K562 (cell line): ENCODE data around the gene FGGY. TPM values are rescaled to one million over a fixed set of nuclear protein-coding genes. Genes with fewer than 3 reads are reported as not detected.

ENCODE experiments used
- ATAC-seq: fragments of 200-7000 bp; cut with Tn5 transposase; 3 replicates; pipeline ENCODE4 v1.9.1; 2020; ENCODE audit warnings: moderate library complexity
- BruUV-seq: library from RNA; stranded (reverse); fragments of 400-500 nt; replicated peaks from 2 replicates; lab custom pipeline; 2021; lab: Mats Ljungman, UMichigan
- CTCF ChIA-PET: fragments of 300-600 bp; formaldehyde crosslinking; extraction: SDS; loops from one replicate; lab custom pipeline; 2021; ENCODE audit warnings: low intra/inter-chr PET ratio; lab: Yijun Ruan, JAX
- POLR2A ChIA-PET: fragments of 300-600, 350-650 bp; sonication (Branson Sonifier 250); formaldehyde crosslinking; extraction: SDS; loops from one replicate; lab custom pipeline; 2021; ENCODE audit warnings: antibody characterized with exemption, inconsistent platforms; lab: Yijun Ruan, JAX
- DNase-seq, 4 experiments: peaks; one replicate each; pipeline versions ENCODE4 v3.0.0 to v3.0.0-alpha.2; 2011 to 2018; ENCODE audit warnings: low spot score in 3 of 4, mixed read lengths in 3 of 4; ENCODE audit errors: extremely low read depth in 1 of 4
- FAIRE-seq: peaks from 2 replicates; lab custom pipeline; 2011; peaks lifted over from hg19 to GRCh38; lab: Jason Lieb, UNC
- H2AFZ ChIP-seq: 2 replicates; pipeline ENCODE4 v1.6.0; 2011; ENCODE audit warnings: low read depth, low read length, control low read depth, inconsistent platforms
- H3K27ac ChIP-seq: fragments of 200-600 bp; 3 replicates; pipeline ENCODE4 v1.8.0; 2011; ENCODE audit warnings: low read depth, mild to moderate bottlenecking, control low read depth, inconsistent platforms, low read length, moderate library complexity, mixed read lengths; ENCODE audit errors: extremely low read depth
- H3K27me3 ChIP-seq, 2 experiments: fragments of 300-600 bp in 1 of 2; 2 replicates in 1 of 2; 3 replicates in 1 of 2; pipeline versions ENCODE4 v1.6.0 to v1.8.0; 2011; ENCODE audit warnings: inconsistent platforms in 2 of 2, low read length in 2 of 2, mild to moderate bottlenecking in 1 of 2, mixed read lengths in 1 of 2, moderate library complexity in 1 of 2; ENCODE audit not compliant: control insufficient read depth in 2 of 2, insufficient read depth in 2 of 2
- H3K36me3 ChIP-seq: fragments of 300-600 bp; 3 replicates; pipeline ENCODE4 v1.8.0; 2011; ENCODE audit warnings: mild to moderate bottlenecking, low read length, inconsistent platforms; ENCODE audit not compliant: control insufficient read depth, insufficient read depth
- H3K4me1 ChIP-seq, 2 experiments: fragments of 200-600 bp in 1 of 2; replicated peaks in 1 of 2; 2 replicates in 1 of 2; 3 replicates in 1 of 2; pipeline versions ENCODE4 v1.5.1 to v1.8.0; 2011; ENCODE audit warnings: inconsistent platforms in 2 of 2, low read length in 2 of 2, mild to moderate bottlenecking in 1 of 2, mixed read lengths in 1 of 2, moderate library complexity in 1 of 2; ENCODE audit not compliant: control insufficient read depth in 2 of 2, insufficient read depth in 2 of 2
- H3K4me2 ChIP-seq: 2 replicates; pipeline ENCODE4 v1.6.1; 2011; ENCODE audit warnings: low read length, control low read depth, inconsistent platforms, mixed read lengths; ENCODE audit not compliant: insufficient read depth
- H3K4me3 ChIP-seq: fragments of 200-600 bp; sonication (generic), shearing (Covaris generic); 2 replicates; pipeline ENCODE4 v1.5.1; 2016; ENCODE audit warnings: control low read depth, inconsistent platforms
- H3K79me2 ChIP-seq: fragments of 200-600 bp; 3 replicates; pipeline ENCODE4 v1.8.0; 2011; ENCODE audit warnings: low read length, inconsistent platforms; ENCODE audit not compliant: control insufficient read depth, insufficient read depth
- H3K9ac ChIP-seq, 2 experiments: 2 replicates each; pipeline versions ENCODE4 v1.6.0 to v1.6.1; 2011; ENCODE audit warnings: low read depth in 2 of 2, low read length in 2 of 2, control low read depth in 1 of 2, inconsistent platforms in 1 of 2, mild to moderate bottlenecking in 1 of 2, mixed read lengths in 1 of 2; ENCODE audit not compliant: insufficient read depth in 1 of 2
- H3K9me1 ChIP-seq: one replicate; pipeline ENCODE4 v1.6.0; 2011; ENCODE audit warnings: inconsistent platforms, mild to moderate bottlenecking, low read length, moderate library complexity; ENCODE audit not compliant: control insufficient read depth, insufficient read depth
- H3K9me3 ChIP-seq: replicated peaks from 2 replicates; pipeline ENCODE4 v1.5.1; 2011; ENCODE audit warnings: low read depth, low read length, inconsistent platforms; ENCODE audit not compliant: control insufficient read depth, insufficient read depth
- H4K20me1 ChIP-seq: replicated peaks from 2 replicates; pipeline ENCODE4 v1.6.1; 2011; ENCODE audit warnings: low read length, inconsistent platforms, mixed read lengths; ENCODE audit not compliant: control insufficient read depth, insufficient read depth
- RAD21 ChIP-seq, 2 experiments: fragments of 250-450 bp in 1 of 2; fragments of 450-650 bp in 1 of 2; sonication (Bioruptor Pico) in 1 of 2; formaldehyde crosslinking in 1 of 2; IDR thresholded peaks in 1 of 2; conservative IDR thresholded peaks in 1 of 2; 2 replicates each; pipeline versions ENCODE4 v1.4.0 to v1.8.0; 2020 to 2022; ENCODE audit warnings: mild to moderate bottlenecking in 2 of 2, moderate library complexity in 1 of 2
- SMC3 ChIP-seq: conservative IDR thresholded peaks from 2 replicates; pipeline ENCODE4 v1.6.1; 2011; ENCODE audit warnings: low read depth, low read length, improper control_type of control experiment; ENCODE audit not compliant: insufficient read depth
- TRIM24 ChIP-seq, 2 experiments: fragments of 450-650 bp; IDR thresholded peaks; 2 replicates each; pipeline ENCODE4 v1.6.1; 2016
- WGBS: fragments of 100-300 bp; shearing (Covaris generic); methylation state at CpG from one replicate; pipeline ENCODE4 v1.1.6; 2016; ENCODE audit warnings: low coverage, mixed read lengths; ENCODE audit not compliant: insufficient coverage; ENCODE audit errors: missing lambda C conversion rate; 5-methylcytosine and 5-hydroxymethylcytosine counted together
- in situ Hi-C: fragments of 300-500 bp; cut with MboI; formaldehyde crosslinking; loops from 4 replicates; pipeline ENCODE4 v1.15.0; 2018; ENCODE audit warnings: inconsistent platforms, mixed read lengths
- intact Hi-C: fragments of 100-400 bp; cut with micrococcal nuclease; formaldehyde crosslinking; loops from 2 replicates; pipeline ENCODE4 v1.14.2; 2022
- polyA plus RNA-seq, 8 experiments: library from polyadenylated mRNA; depleted of rRNA in 4 of 8; stranded (reverse) in 5 of 8; unstranded in 3 of 8; fragments of >200 nt; fragmentation: Nextera tagmentation in 2 of 8; fragmentation: Illumina TruSeq in 1 of 8; extraction: Ambion mirVana in 2 of 8; extraction: Trizol in 1 of 8; gene quantifications; 2 replicates each; pipeline versions ENCODE4 v1.2.1 to v1.2.3, GENCODE V29; 2011 to 2014; ENCODE audit warnings: inconsistent platforms in 1 of 8, missing spikeins in 1 of 8
- total RNA-seq, 7 experiments: library from RNA; depleted of rRNA in 6 of 7; stranded (reverse); fragments of >200 nt in 6 of 7; fragmentation: Illumina TruSeq in 2 of 7; extraction: Trizol in 2 of 7; gene quantifications; 2 replicates each; pipeline versions ENCODE4 v1.2.1 to v1.2.3, GENCODE V29; 2011 to 2021; ENCODE audit warnings: low replicate concordance in 1 of 7
- TF ChIP-seq, protein P1 (sequence below), 3 experiments: fragments of 200-800 bp in 1 of 3; fragments of 250-450 bp in 1 of 3; fragments of 450-650 bp in 1 of 3; sonication (Bioruptor Pico) in 1 of 3; sonication (Bioruptor generic) in 1 of 3; formaldehyde crosslinking in 1 of 3; IDR thresholded peaks; 2 replicates each; pipeline versions ENCODE4 v1.6.1 to v1.8.0; 2016 to 2022; ENCODE audit warnings: mild to moderate bottlenecking in 2 of 3, missing genetic modification characterization in 2 of 3, missing compliant biosample characterization in 1 of 3, moderate library complexity in 1 of 3
- TF ChIP-seq, protein P2 (sequence below): fragments of 450-650 bp; formaldehyde crosslinking; IDR thresholded peaks from 2 replicates; pipeline ENCODE4 v1.4.0; 2020; ENCODE audit warnings: mild to moderate bottlenecking, moderate library complexity

Gene FGGY
- total and polyA plus RNA-seq, 9 of the 15 experiments (the other 6 are each of a cell fraction or from before 2014, with no cell fraction given) = 9.7 to 19.2 (median 12.6) TPM

DNA sequence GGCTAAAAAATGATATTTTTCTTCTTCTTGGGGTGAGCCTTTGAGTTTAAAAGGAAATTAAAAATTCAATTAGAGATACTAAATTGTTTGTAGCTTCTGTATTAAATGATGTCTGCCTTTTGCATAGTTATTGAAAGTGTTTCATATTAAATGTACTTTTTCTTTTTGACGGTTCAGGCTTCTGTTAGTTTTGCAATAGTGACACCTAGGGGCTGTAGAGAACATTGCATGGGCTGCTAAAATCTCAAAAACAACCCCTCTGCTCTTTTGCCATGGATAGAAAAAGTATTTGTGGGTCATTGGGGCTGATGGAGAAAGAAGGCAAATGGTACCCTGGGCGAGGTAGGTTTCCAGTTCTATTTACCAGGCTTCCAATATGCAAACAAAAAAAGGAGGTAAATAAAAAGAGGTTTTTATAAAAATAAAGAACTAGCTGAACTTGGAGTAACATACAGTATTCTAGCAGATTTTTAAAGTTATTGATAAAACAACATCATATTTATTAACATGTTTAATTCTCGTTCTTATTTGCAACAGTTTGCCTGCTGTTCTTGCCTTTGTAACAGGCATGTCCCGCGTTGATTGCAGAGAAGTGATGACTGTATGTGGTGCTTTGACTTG is 402.4 kb downstream of the FGGY start:
- H3K36me3 ChIP-seq = no peaks in the 10 kb centered on the region
- no peak overlapping the region for H3K4me3 ChIP-seq
- no TSS peak for BruUV-seq
- ATAC-seq (0 out of 3 replicates have a peak, but pooled peaks have one; percentile 42), DNase-seq (peak; percentile 45 to 58 (median 50)), FAIRE-seq (peak; percentile 78)
- H2AFZ ChIP-seq = no peak overlapping the region
- no peaks in the 10 kb centered on the region; a peak in 2 of 5 replicates for H3K27me3 ChIP-seq
- intact Hi-C loops (loop anchor here (1.0 to 10.0 kb wide), 5 partner anchors 60 to 959 kb away; partner anchors contain the start of genes FGGY and JUN), in situ Hi-C loops (no loop called here)
- H3K9ac ChIP-seq = no peak overlapping the region
- no peaks in the 10 kb centered on the region for H3K4me1 ChIP-seq
- no peak overlapping the region for H3K4me2 ChIP-seq
- no peaks in the 10 kb centered on the region for H3K9me3 ChIP-seq
- no peaks in the 10 kb centered on the region for H3K79me2 ChIP-seq
- POLR2A ChIA-PET = no interaction called here
- no peak overlapping the region for H3K27ac ChIP-seq
- H4K20me1 ChIP-seq = no peaks in the 10 kb centered on the region
- WGBS = 0% methylated on average over 5 of the region's 5 CpGs
- CTCF ChIA-PET = interaction anchor here (0.6 to 2.2 kb wide), 2 partner anchors 304 to 960 kb away, joined by 4 to 20 read pairs; no protein-coding TSS in a partner anchor
- no peaks in the 10 kb centered on the region for H3K9me1 ChIP-seq
- peak; percentile 90 to 91 for TF ChIP-seq RAD21 (CRISPR knock-in tag; conservative IDR thresholded peaks at IDR 0.05 in 1 of 2, IDR thresholded peaks at IDR 0.05 in 1 of 2)
- TF ChIP-seq, protein P1, sequence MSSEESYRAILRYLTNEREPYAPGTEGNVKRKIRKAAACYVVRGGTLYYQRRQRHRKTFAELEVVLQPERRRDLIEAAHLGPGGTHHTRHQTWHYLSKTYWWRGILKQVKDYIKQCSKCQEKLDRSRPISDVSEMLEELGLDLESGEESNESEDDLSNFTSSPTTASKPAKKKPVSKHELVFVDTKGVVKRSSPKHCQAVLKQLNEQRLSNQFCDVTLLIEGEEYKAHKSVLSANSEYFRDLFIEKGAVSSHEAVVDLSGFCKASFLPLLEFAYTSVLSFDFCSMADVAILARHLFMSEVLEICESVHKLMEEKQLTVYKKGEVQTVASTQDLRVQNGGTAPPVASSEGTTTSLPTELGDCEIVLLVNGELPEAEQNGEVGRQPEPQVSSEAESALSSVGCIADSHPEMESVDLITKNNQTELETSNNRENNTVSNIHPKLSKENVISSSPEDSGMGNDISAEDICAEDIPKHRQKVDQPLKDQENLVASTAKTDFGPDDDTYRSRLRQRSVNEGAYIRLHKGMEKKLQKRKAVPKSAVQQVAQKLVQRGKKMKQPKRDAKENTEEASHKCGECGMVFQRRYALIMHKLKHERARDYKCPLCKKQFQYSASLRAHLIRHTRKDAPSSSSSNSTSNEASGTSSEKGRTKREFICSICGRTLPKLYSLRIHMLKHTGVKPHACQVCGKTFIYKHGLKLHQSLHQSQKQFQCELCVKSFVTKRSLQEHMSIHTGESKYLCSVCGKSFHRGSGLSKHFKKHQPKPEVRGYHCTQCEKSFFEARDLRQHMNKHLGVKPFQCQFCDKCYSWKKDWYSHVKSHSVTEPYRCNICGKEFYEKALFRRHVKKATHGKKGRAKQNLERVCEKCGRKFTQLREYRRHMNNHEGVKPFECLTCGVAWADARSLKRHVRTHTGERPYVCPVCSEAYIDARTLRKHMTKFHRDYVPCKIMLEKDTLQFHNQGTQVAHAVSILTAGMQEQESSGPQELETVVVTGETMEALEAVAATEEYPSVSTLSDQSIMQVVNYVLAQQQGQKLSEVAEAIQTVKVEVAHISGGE (CRISPR knock-in tag; IDR thresholded peaks at IDR 0.05) = no peak
- no peak for TF ChIP-seq TRIM24 (IDR thresholded peaks at IDR 0.05)
- TF ChIP-seq, protein P2, sequence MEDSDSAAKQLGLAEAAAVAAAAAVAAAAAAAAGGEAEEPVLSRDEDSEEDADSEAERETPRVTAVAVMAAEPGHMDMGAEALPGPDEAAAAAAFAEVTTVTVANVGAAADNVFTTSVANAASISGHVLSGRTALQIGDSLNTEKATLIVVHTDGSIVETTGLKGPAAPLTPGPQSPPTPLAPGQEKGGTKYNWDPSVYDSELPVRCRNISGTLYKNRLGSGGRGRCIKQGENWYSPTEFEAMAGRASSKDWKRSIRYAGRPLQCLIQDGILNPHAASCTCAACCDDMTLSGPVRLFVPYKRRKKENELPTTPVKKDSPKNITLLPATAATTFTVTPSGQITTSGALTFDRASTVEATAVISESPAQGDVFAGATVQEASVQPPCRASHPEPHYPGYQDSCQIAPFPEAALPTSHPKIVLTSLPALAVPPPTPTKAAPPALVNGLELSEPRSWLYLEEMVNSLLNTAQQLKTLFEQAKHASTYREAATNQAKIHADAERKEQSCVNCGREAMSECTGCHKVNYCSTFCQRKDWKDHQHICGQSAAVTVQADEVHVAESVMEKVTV (CRISPR knock-in tag) = peak; percentile 84
- TF ChIP-seq SMC3 = peak; percentile 56; the same call in 1 of the 2 replicates
